ENCODE data around the gene NDUFV3. TPM values are rescaled to one million over a fixed set of nuclear protein-coding genes. Genes with fewer than 3 reads are reported as not detected.
"Not testable (repeated sequence)": the region's sequence is repeated elsewhere in the genome, so short reads cannot be mapped to it uniquely, and the experiment has no call there.

Gene NDUFV3
- polyA plus RNA-seq, 3 donors from 2014 or later = 7.1 to 22.1 (median 9.5) TPM

DNA sequence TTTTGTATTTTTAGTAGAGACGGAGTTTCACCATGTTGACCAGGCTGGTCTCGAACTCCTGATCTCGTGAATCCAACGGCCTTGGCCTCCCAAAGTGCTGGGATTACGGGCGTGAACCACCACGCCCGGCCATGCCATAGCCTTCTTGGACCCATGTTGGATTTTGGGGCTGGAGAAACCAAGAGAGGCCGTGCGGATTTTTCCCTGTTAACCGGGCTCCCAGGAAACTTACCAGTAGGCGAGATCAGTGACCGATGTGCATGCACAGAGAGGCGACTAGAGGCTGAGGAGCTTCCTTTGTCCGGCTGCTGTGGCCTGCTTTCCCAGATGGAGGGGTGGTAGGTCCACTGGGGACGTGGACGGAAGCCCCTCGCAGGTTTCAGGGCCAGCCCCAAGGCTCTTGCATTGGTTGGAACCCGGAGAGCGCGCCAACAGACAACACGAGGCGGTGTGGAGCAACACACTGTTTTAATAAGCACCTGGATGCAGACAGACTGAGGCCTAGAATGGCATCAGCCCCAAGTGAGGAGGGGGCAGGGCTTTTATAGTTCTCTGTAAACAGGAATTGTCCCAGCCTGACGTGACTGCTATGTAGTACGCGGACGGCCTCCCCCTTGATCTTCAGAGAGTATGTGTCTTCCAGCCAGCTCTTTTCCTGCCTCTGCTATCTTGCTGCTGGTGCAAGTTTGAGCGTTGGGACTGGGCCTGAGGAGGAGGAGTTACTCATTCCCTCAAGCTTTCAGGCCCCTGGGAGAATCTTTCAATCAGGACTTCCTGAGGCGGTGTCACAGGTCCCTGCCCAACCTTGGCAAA is 32.2 kb downstream of the NDUFV3 start, which contains the start of gene ERVH48-1:
ERVH48-1 (minus strand) TSS at position 517 of the 813 bp plus-strand sequence. CDS start 6,624 bp downstream, outside the sequence.
- H3K4me3 Mint-ChIP-seq = no peak within 1 kb of the TSS
- H3K9me3 Mint-ChIP-seq = no peaks in the 10 kb centered on the region
- H3K27me3 Mint-ChIP-seq (ENCODE audit: low read depth in 3 of 3) = peaks cover 0 to 2% (median 0%) of the 10 kb centered on the region in 3 donors
- no peak for DNase-seq
- no peaks in the 10 kb centered on the region for H3K36me3 Mint-ChIP-seq
- peaks cover 11 to 13% of the 10 kb centered on the region in 2 donors for H3K4me1 Mint-ChIP-seq
- no peak within 1 kb of the TSS for H3K27ac Mint-ChIP-seq

DNA sequence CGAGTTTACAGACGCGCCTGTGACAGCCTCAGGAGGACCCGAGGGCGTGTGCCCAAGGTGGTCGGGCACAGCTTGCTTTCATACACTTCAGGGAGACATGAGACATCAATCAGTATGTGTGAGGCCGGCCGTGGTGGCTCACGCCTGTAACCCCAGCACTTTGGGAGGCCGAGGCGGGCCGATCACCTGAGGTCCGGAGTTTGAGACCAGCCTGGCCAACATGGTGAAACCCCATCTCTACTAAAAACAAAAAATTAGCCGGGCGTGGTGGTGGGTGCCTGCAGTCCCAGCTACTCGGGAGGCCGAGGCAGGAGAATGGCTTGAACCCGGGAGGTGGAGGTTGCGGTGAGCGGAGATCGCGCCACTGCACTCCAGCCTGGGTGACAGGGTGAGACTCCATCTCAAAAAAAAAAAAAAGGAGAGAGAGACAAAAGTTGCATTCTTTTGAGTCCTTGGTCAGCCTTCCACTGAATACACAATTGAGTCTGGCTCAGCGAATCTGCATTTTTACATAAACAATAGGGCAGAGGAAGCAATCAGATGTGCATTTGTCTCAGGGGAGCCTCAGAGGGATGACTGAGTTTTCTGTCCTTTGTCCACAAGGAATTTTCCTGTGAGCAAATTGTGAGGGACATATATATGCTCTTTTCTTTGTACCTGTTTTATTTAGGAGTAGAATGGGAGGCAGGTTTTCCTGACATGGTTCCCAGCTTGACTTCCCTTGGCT is 34.5 kb downstream of the NDUFV3 start:
- not testable (repeated sequence) for H3K9me3 Mint-ChIP-seq

DNA sequence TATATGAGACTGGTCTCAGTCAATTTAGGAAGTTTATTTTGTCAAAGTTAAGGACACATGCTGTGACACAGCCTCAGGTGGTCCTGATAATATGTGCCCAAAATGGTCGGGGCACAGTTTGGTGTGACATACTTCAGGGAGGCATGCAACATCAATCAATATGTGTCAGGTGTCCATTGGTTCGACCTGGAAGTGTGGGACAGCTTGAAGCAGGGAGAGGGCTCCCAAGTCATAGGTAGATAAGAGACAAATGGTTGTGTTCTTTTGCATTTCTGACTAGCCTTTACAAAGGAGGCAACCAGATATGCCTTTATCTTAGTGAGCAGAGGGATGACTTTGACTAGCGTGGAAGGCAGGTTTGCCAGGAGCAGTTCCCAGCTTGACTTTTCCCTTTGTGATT is 36.9 kb downstream of the NDUFV3 start:
- Mint-ChIP-seq H3K27ac (no peak overlapping the region), H3K9me3 (no peaks in the 10 kb centered on the region), H3K4me3 (no peak overlapping the region), H3K4me1 (no peaks in the 10 kb centered on the region), H3K36me3 (no peaks in the 10 kb centered on the region), H3K27me3 (ENCODE audit: low read depth in 3 of 3) (peaks cover 0 to 2% (median 0%) of the 10 kb centered on the region in 3 donors)
- no peak for DNase-seq

More for the DNA sequence above, 34.5 kb downstream of the NDUFV3 start:
- not testable (repeated sequence) for H3K27ac Mint-ChIP-seq; H3K27me3 Mint-ChIP-seq (ENCODE audit: low read depth in 3 of 3); DNase-seq; H3K36me3 Mint-ChIP-seq; H3K4me3 Mint-ChIP-seq
- peaks cover 11 to 13% of the 10 kb centered on the region in 2 donors for H3K4me1 Mint-ChIP-seq

DNA sequence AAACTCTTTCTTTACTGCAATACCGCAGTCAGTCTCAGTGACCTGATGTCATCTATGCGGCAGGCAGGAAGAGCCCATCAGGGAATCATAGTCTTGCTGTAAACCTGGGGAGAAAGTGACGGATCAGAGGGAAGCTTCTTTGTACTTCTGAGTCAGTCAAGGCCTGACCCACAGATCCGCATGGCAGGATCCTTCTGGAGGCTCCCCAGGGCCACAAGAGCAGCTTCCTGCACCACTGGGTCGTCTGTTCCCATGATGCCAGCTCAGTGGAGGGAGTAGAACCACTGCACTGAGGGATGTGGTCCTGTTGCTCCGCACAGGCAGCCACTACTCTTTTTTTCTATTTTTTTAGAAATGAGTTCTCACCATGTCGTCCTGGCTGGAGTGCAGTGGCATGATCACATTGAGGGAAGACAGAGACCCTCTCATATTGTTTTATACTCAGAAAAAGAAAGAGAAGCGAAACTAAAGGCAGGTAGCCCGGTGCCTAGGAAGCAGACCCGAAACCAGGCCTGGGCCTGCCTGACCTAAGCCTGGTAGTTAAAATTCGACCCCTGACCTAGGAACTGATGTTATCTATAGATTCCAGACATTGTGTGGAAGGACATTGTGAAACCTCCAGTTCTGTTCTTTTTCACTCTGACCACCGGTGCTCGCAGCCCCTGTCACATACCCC is 38.6 kb downstream of the NDUFV3 start:
- H3K36me3 Mint-ChIP-seq = no peaks in the 10 kb centered on the region
- no peak for DNase-seq
- no peaks in the 10 kb centered on the region for H3K9me3 Mint-ChIP-seq
- H3K27me3 Mint-ChIP-seq (ENCODE audit: low read depth in 3 of 3) = peaks cover 0 to 2% (median 0%) of the 10 kb centered on the region in 3 donors
- H3K27ac Mint-ChIP-seq = no peak overlapping the region
- H3K4me3 Mint-ChIP-seq = no peak overlapping the region
- H3K4me1 Mint-ChIP-seq = no peaks in the 10 kb centered on the region

DNA sequence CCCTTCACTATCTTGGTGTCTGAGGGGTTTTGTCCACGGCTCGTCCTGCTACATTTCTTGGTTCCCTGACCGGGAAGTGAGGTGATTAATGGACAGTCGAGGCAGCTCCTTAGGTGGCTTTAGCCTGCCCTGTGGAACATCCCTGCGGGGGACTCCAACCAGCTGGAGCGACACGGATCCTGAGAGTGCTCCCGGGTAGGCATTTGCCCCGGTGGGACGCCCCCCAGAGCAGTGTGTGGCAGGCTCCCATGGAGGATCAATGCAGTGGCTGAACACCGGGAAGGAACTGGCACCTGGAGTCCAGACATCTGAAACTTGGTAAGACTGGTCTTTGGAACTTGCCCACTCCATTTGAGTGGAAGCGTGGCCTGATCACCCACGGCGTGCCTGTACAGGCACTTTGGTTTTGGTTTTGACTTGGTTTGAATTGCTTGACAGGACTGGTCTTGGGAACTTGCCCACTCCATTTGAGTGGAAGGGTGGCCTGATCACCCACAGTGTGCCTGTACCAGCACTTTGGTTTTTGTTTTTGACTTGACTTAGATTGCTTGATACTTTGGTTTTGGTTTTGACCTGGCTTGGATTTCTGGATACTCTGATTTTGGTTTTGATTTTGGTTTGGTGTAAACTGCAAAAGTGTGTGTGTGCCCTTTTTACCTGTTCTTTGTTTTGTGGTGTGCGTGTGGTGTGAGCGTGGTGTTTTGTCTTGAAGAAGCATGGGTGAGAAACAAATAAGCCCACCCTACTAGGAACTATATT is 39.4 kb downstream of the NDUFV3 start:
- H3K4me3 Mint-ChIP-seq; H3K27ac Mint-ChIP-seq; H3K36me3 Mint-ChIP-seq; H3K4me1 Mint-ChIP-seq; H3K9me3 Mint-ChIP-seq; DNase-seq; H3K27me3 Mint-ChIP-seq (ENCODE audit: low read depth in 3 of 3): not testable (repeated sequence)

DNA sequence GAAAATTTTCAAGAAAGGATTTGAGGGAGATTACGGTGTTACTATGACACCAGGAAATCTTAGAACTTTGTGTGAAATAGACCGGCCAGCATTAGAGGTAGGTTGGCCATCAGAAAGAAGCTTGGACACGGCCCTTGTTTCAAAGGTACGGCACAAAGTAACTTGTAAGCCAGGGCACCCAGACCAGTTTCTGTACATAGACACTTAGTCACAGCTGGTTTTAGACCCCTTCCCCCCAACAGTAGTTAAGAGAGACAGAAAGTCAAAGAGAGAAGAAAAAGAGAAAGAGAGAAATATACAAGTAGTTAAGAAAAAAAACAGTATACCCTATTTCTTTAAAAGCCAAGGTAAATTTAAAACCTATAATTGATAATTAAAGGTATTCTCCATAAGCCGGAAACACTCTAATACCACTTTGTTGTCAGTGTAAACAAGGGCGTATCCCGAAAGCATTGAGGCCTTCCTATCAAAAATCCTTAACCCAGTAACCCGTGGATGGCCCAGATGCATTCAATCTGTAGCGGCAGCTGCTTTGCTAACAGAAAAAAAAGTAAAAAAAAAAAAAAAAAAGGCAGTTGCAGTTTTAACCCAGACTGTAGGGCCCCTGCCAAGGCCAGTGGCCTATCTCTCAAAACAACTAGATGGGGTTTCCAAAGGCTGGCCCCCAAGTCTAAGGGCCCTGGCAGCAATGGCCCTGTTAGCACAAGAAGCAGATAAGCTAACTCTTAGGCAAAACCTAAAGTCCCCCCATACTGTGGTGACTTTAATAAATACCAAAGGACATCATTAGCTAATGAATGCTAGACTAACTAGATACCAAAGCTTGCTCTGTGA is 40.2 kb downstream of the NDUFV3 start:
- not testable (repeated sequence) for DNase-seq; H3K27me3 Mint-ChIP-seq (ENCODE audit: low read depth in 3 of 3); H3K36me3 Mint-ChIP-seq; H3K4me1 Mint-ChIP-seq; H3K9me3 Mint-ChIP-seq; H3K27ac Mint-ChIP-seq; H3K4me3 Mint-ChIP-seq

DNA sequence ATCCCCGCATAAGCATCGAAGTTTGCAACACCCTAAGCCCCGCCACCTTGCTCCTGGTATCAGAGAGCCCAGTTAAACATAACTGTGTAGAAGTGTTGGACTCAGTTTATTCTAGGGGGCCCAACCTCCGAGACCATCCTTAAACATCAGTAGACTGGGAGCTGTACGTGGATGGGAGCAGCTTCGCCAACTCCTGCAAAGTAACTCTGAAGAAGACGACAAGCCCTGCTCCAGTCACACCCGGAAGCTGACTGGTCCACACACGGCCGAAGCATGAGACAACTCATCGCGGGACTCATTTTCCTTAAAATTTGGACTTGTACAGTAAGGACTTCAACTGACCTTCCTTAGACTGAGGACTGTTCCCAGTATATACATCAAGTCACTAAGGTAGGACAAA is 40.9 kb downstream of the NDUFV3 start:
- H3K4me3 Mint-ChIP-seq; H3K9me3 Mint-ChIP-seq; H3K36me3 Mint-ChIP-seq; H3K4me1 Mint-ChIP-seq; H3K27ac Mint-ChIP-seq; DNase-seq; H3K27me3 Mint-ChIP-seq (ENCODE audit: low read depth in 3 of 3): not testable (repeated sequence)

DNA sequence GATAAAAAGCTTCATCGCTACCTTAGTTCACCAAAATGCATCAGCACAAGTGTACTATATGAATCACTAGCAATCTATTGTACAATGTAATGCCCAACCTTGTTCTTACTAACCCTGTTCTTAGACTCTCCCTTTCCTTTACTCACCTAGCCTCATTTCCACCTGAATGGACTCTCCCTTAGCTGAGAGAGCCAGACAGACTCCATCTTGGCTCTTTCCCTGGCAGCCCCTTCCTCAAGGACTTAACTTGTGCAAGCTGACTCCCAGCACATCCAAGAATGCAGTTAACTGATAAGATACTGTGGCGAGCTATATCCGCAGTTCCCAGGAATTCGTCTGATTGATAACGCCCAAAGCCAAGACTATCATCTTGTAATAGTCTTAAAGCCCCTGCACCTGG is 43.3 kb downstream of the NDUFV3 start:
- H3K4me3 Mint-ChIP-seq = not testable (repeated sequence)

DNA sequence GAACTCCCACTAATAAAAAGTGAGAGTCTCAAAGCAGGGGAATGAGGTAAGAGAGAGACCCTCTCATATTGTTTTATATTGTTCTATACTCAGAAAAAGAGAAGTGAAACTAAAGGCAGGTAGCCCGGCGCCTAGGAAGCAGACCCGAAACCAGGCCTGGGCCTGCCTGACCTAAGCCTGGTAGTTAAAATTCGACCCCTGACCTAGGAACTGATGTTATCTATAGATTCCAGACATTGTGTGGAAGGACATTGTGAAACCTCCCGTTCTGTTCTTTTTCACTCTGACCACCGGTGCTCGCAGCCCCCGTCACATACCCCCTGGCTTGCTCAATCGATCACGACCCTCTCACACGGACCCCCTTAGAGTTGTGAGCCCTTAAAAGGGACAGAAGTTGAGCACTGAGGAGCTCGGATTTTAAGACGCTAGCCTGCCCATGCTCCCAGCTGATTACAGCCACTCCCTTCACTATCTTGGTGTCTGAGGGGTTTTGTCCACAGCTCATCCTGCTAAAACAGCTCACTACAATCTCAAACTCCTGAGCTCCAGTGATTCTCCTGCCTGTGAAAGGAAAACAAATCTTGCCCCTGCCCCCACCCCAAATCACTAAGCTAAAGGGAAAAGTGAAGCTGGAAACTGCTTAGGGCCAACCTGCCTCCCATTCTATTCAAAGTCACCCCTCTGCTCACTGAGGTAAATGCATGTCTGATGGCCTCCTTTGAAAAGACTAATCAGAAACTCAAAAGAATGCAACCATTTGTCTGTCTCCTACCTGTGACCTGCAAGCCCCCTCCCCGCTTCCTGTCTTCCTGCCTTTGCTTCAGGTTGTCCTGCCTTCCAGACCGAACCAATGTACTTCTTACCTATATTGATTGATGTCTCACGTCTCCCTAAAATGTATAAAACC is 44.2 kb downstream of the NDUFV3 start:
- not testable (repeated sequence) for H3K4me3 Mint-ChIP-seq; H3K36me3 Mint-ChIP-seq; H3K27ac Mint-ChIP-seq; DNase-seq; H3K27me3 Mint-ChIP-seq (ENCODE audit: low read depth in 3 of 3); H3K4me1 Mint-ChIP-seq; H3K9me3 Mint-ChIP-seq

More for the DNA sequence above, 43.3 kb downstream of the NDUFV3 start:
- H3K36me3 Mint-ChIP-seq; H3K27me3 Mint-ChIP-seq (ENCODE audit: low read depth in 3 of 3); DNase-seq; H3K27ac Mint-ChIP-seq; H3K4me1 Mint-ChIP-seq; H3K9me3 Mint-ChIP-seq: not testable (repeated sequence)

DNA sequence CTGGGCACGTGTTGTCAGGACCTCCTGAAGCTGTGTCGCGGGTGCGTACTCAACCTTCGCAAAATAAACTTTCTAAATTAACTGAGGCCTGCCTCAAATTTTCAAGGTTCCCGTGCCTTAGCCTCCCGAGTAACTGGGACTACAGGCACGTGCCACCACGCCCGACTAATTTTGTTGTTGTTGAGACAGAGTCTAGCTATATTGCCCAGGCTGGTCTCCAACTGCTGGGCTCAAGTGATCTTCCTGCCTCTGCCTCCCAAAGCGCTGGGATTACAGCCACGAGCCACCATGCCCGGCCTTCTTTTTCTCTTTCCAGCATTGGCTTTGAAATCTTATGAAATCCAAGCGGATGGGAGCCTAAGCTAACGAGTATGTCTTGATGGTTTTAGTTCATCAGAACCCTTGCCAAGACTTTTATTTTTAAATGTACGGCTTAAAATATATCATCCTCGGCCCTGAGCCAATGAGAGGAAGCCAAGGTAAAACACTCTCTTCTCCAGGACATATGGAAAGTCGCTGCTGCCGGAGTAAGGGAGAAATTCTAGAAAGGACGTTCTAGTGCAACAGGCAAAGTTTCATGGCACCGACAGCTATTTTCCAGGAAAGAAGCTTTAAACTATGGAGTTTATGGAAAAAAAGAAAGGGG is 45.0 kb downstream of the NDUFV3 start:
- no peak overlapping the region for H3K27ac Mint-ChIP-seq
- no peak overlapping the region for H3K4me3 Mint-ChIP-seq
- no peaks in the 10 kb centered on the region for H3K4me1 Mint-ChIP-seq
- peaks cover 0 to 4% (median 0%) of the 10 kb centered on the region in 3 donors for H3K27me3 Mint-ChIP-seq (ENCODE audit: low read depth in 3 of 3)
- peaks cover 0 to 4% (median 0%) of the 10 kb centered on the region in 3 donors for H3K36me3 Mint-ChIP-seq
- no peaks in the 10 kb centered on the region for H3K9me3 Mint-ChIP-seq
- no peak for DNase-seq

DNA sequence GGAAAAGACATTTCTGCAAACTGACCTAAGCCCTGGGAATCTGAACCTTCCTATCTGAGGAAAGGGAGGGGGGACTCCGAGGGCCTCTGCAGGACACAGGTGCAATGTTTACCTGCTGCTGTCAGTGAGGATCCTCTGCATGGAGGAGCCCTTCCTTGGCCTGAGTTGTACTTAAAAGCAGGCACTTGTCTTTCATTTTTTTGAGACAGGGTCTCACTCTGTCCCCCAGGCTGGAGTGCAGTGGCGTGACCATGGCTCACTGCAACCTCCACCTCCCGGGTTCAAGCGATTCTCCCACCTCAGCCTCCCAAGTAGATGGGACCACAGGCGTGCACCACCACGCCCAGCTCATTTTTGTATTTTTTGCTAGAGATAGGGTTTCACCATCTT is 45.5 kb downstream of the NDUFV3 start:
- not testable (repeated sequence) for DNase-seq; H3K4me1 Mint-ChIP-seq; H3K36me3 Mint-ChIP-seq; H3K27me3 Mint-ChIP-seq (ENCODE audit: low read depth in 3 of 3); H3K27ac Mint-ChIP-seq; H3K4me3 Mint-ChIP-seq; H3K9me3 Mint-ChIP-seq

Measured in immature natural killer cell (primary cell).